NCI-H524 treated with DMSO at 0.1 percent for 48 hours (cell line): ENCODE data around the gene NT5E.

Experiments used
- DNase-seq: peaks from one replicate; lab custom pipeline; 2025; lab: John Stamatoyannopoulos, UW

Gene NT5E

GRCh38 chr6:85421972-85422371, 27.9 kb upstream of the NT5E start:
- no peak for DNase-seq

- no peak for DNase-seq
Measured at GRCh38 chr6:85422996-85423395, 26.9 kb upstream of the NT5E start.

- DNase-seq: no peak
Measured at GRCh38 chr6:85424981-85425380, 24.9 kb upstream of the NT5E start.

GRCh38 chr6:85425997-85426396, 23.9 kb upstream of the NT5E start:
- DNase-seq: no peak

- no peak for DNase-seq
Measured at GRCh38 chr6:85428486-85428885, 21.4 kb upstream of the NT5E start.

GRCh38 chr6:85429346-85429745, 20.5 kb upstream of the NT5E start:
- no peak for DNase-seq

GRCh38 chr6:85431271-85431670, 18.6 kb upstream of the NT5E start:
- no peak for DNase-seq

GRCh38 chr6:85432554-85432953, 17.3 kb upstream of the NT5E start:
- DNase-seq: no peak

- no peak for DNase-seq
Measured at GRCh38 chr6:85435851-85436250, 14.0 kb upstream of the NT5E start.

GRCh38 chr6:85436411-85436810, 13.5 kb upstream of the NT5E start:
- no peak for DNase-seq

- no peak for DNase-seq
Measured at GRCh38 chr6:85436939-85437495, 12.9 kb upstream of the NT5E start.

GRCh38 chr6:85443349-85444117, 6.3 kb upstream of the NT5E start:
- DNase-seq: no peak

- DNase-seq: no peak
Measured at GRCh38 chr6:85449388-85449817, 480 bp upstream of the NT5E start.

GRCh38 chr6:85451565-85452306, 1.9 kb downstream of the NT5E start:
- DNase-seq: no peak

GRCh38 chr6:85452441-85452881, 2.6 kb downstream of the NT5E start:
- no peak for DNase-seq

- no peak for DNase-seq
Measured at GRCh38 chr6:85453052-85453451, 3.2 kb downstream of the NT5E start.

GRCh38 chr6:85453490-85453889, 3.6 kb downstream of the NT5E start:
- DNase-seq: no peak

- DNase-seq: no peak
Measured at GRCh38 chr6:85455471-85456026, 5.7 kb downstream of the NT5E start.

GRCh38 chr6:85456782-85457181, 6.9 kb downstream of the NT5E start:
- no peak for DNase-seq

- no peak for DNase-seq
Measured at GRCh38 chr6:85458184-85458583, 8.3 kb downstream of the NT5E start.

- no peak for DNase-seq
Measured at GRCh38 chr6:85458782-85459181, 8.9 kb downstream of the NT5E start.

- no peak for DNase-seq
Measured at GRCh38 chr6:85459224-85459901, 9.5 kb downstream of the NT5E start.
